Stimulated activated CD8-positive, alpha-beta memory T cell treated with anti-CD3 and anti-CD28 coated beads, Interleukin-2, amount 100 ng/mL, for 48 hours (primary cell): ENCODE results near the gene BRPF3.

Experiments
- DNase-seq, 2 donors: peaks; one replicate each; pipeline ENCODE4 v3.0.0-alpha.2; 2020; ENCODE audit warnings: low read depth in 2 of 2

Gene BRPF3

GRCh38 chr6:36196113-36196879 lies at the start of gene BRPF3:
Gene BRPF3 (plus strand): TSS chr6:36196744. CDS start chr6:36200323, 3,579 bp downstream.
- peak; percentile 51 to 59 for DNase-seq

GRCh38 chr6:36147294-36147693 lies 49.2 kb upstream of the BRPF3 start:
- DNase-seq, result no peak

GRCh38 chr6:36149476-36149875 lies 47.1 kb upstream of the BRPF3 start:
- no peak for DNase-seq

- no peak for DNase-seq
These were observed 46.3 kb upstream of the BRPF3 start for GRCh38 chr6:36150283-36150682.

GRCh38 chr6:36154286-36154685 lies 42.3 kb upstream of the BRPF3 start:
- no peak for DNase-seq

GRCh38 chr6:36155662-36156061 lies 40.9 kb upstream of the BRPF3 start:
- DNase-seq, result no peak

- no peak for DNase-seq
These were observed 36.3 kb upstream of the BRPF3 start for GRCh38 chr6:36160147-36160760.

- DNase-seq, result no peak
These were observed 27.2 kb upstream of the BRPF3 start for GRCh38 chr6:36169023-36170007.

- DNase-seq, result no peak
These were observed 25.8 kb upstream of the BRPF3 start for GRCh38 chr6:36170704-36171103.

- DNase-seq, result no peak
These were observed 25.0 kb upstream of the BRPF3 start for GRCh38 chr6:36171573-36171972.

- no peak for DNase-seq
These were observed 19.4 kb upstream of the BRPF3 start for GRCh38 chr6:36177166-36177565.

GRCh38 chr6:36178544-36178943 lies 18.0 kb upstream of the BRPF3 start:
- no peak for DNase-seq

- no peak for DNase-seq
These were observed 16.4 kb upstream of the BRPF3 start for GRCh38 chr6:36180126-36180525.

GRCh38 chr6:36184311-36184710 lies 12.2 kb upstream of the BRPF3 start:
- DNase-seq, result no peak

GRCh38 chr6:36186199-36186598 lies 10.3 kb upstream of the BRPF3 start:
- no peak for DNase-seq

- DNase-seq, result no peak
These were observed 9.1 kb upstream of the BRPF3 start for GRCh38 chr6:36187446-36187845.

GRCh38 chr6:36195471-36196112 lies 952 bp upstream of the BRPF3 start:
- no peak for DNase-seq

GRCh38 chr6:36196880-36197548 lies 470 bp downstream of the BRPF3 start:
- DNase-seq, result peak; percentile 100

GRCh38 chr6:36197739-36198221 lies 1.2 kb downstream of the BRPF3 start:
- no peak for DNase-seq

GRCh38 chr6:36198986-36199385 lies 2.4 kb downstream of the BRPF3 start:
- DNase-seq, result no peak
